CMK (cell line): ENCODE measurements around the gene RBM10.
A peak's percentile ranks its signal among the peaks of the same experiment; 100 is the strongest.

Source experiments
- DNase-seq: peaks from one replicate; pipeline ENCODE4 v3.0.0-alpha.2; 2010; ENCODE audit warnings: low read depth

RBM10 gene

GRCh38 chrX:47177079-47177478 lies 32.1 kb downstream of the RBM10 start:
- no peak for DNase-seq

- no peak for DNase-seq
Observed at GRCh38 chrX:47178337-47178736, 33.3 kb downstream of the RBM10 start.

- DNase-seq = no peak
Observed at GRCh38 chrX:47179221-47179927, 34.4 kb downstream of the RBM10 start.

GRCh38 chrX:47179928-47180255 lies 34.9 kb downstream of the RBM10 start:
- no peak for DNase-seq

GRCh38 chrX:47180346-47180745 lies 35.3 kb downstream of the RBM10 start:
- DNase-seq = no peak

- DNase-seq = no peak
Observed at GRCh38 chrX:47181301-47181700, 36.3 kb downstream of the RBM10 start.

- no peak for DNase-seq
Observed at GRCh38 chrX:47182106-47182700, 37.2 kb downstream of the RBM10 start.

GRCh38 chrX:47184486-47184885 lies 39.5 kb downstream of the RBM10 start:
- DNase-seq = no peak

GRCh38 chrX:47185241-47185640 lies 40.2 kb downstream of the RBM10 start:
- no peak for DNase-seq

GRCh38 chrX:47186096-47186740 lies 41.2 kb downstream of the RBM10 start:
- DNase-seq = no peak

GRCh38 chrX:47187106-47187677 lies 42.2 kb downstream of the RBM10 start:
- DNase-seq = no peak

- no peak for DNase-seq
Observed at GRCh38 chrX:47189906-47190305, 44.9 kb downstream of the RBM10 start.

GRCh38 chrX:47190445-47191269 lies 45.6 kb downstream of the RBM10 start:
- DNase-seq = peak; percentile 96

GRCh38 chrX:47191331-47191730 lies 46.3 kb downstream of the RBM10 start:
- no peak for DNase-seq

- no peak for DNase-seq
Observed at GRCh38 chrX:47191806-47192401, 46.9 kb downstream of the RBM10 start.

GRCh38 chrX:47193475-47194193 lies 48.6 kb downstream of the RBM10 start, which contains the start of gene UBA1:
Gene UBA1 (plus strand): TSS chrX:47193829. CDS start chrX:47198803, 4,974 bp downstream.
- peak; percentile 88 for DNase-seq

- DNase-seq = no peak
Observed at GRCh38 chrX:47194194-47194787, 49.3 kb downstream of the RBM10 start.

- DNase-seq = no peak
Observed at GRCh38 chrX:47196098-47196497, 51.1 kb downstream of the RBM10 start.

- no peak for DNase-seq
Observed at GRCh38 chrX:47197526-47197925, 52.5 kb downstream of the RBM10 start.

- no peak for DNase-seq
Observed at GRCh38 chrX:47198026-47198686, 53.1 kb downstream of the RBM10 start.
